GM23338 (cell line): Measurements from ENCODE around the gene NFIB. TPM values are rescaled to one million over a fixed set of nuclear protein-coding genes. Genes with fewer than 3 reads are reported as not detected.

Experiments used
- ATAC-seq: fragments of 200-7000 bp; cut with Tn5 transposase; 3 replicates; pipeline ENCODE4 v1.9.1; 2020
- DNase-seq: peaks from one replicate; pipeline ENCODE4 v3.0.0-alpha.2; 2015; ENCODE audit warnings: low spot score
- H2AFZ ChIP-seq: fragments of 200-600 bp; sonication (generic); 2 replicates; pipeline ENCODE4 v1.8.0; 2016; ENCODE audit warnings: antibody characterized with exemption, mild to moderate bottlenecking, moderate library complexity
- H3F3A ChIP-seq: fragments of 200-600 bp; sonication (generic); replicated peaks from 2 replicates; pipeline ENCODE4 v1.8.0; 2017; ENCODE audit warnings: antibody characterized with exemption, mixed run types, low read depth
- H3K27ac ChIP-seq: fragments of 200-600 bp; sonication (generic); 2 replicates; pipeline ENCODE4 v1.6.1; 2016; ENCODE audit warnings: low read depth
- H3K27me3 ChIP-seq: fragments of 200-600 bp; sonication (generic); 2 replicates; pipeline ENCODE4 v1.8.0; 2016; ENCODE audit warnings: mild to moderate bottlenecking, mixed run types, moderate library complexity; ENCODE audit not compliant: insufficient read depth
- H3K36me3 ChIP-seq: fragments of 200-600 bp; sonication (generic); 2 replicates; pipeline ENCODE4 v1.8.0; 2016; ENCODE audit warnings: mild to moderate bottlenecking; ENCODE audit not compliant: insufficient read depth
- H3K4me1 ChIP-seq: fragments of 200-600 bp; sonication (generic); 2 replicates; pipeline ENCODE4 v1.8.0; 2016; ENCODE audit warnings: mild to moderate bottlenecking, moderate library complexity; ENCODE audit not compliant: insufficient read depth
- H3K4me2 ChIP-seq: fragments of 200-600 bp; sonication (generic); 2 replicates; pipeline ENCODE4 v1.7.1; 2017; ENCODE audit warnings: mixed run types
- H3K4me3 ChIP-seq: fragments of 200-600 bp; sonication (generic); 2 replicates; pipeline ENCODE4 v1.6.1; 2016; ENCODE audit warnings: mixed run types
- H3K79me2 ChIP-seq: fragments of 200-600 bp; sonication (generic); replicated peaks from 2 replicates; pipeline ENCODE4 v1.8.0; 2017; ENCODE audit warnings: mild to moderate bottlenecking; ENCODE audit not compliant: insufficient read depth
- H3K9me2 ChIP-seq: fragments of 200-600 bp; sonication (generic); 2 replicates; pipeline ENCODE4 v1.8.0; 2017; ENCODE audit not compliant: insufficient read depth
- H4K20me1 ChIP-seq: fragments of 200-600 bp; sonication (generic); replicated peaks from 2 replicates; pipeline ENCODE4 v1.8.0; 2017; ENCODE audit warnings: mild to moderate bottlenecking; ENCODE audit not compliant: insufficient read depth
- H3K27ac Mint-ChIP-seq: 2 replicates; pipeline ENCODE4 v1.8.0; 2020; ENCODE audit warnings: inconsistent platforms, mild to moderate bottlenecking, moderate library complexity, mixed read lengths
- H3K27me3 Mint-ChIP-seq: 3 replicates; pipeline ENCODE4 v1.8.0; 2022; ENCODE audit warnings: low read depth, mild to moderate bottlenecking, moderate library complexity, mixed read lengths, inconsistent platforms; ENCODE audit not compliant: insufficient read depth, poor library complexity
- H3K36me3 Mint-ChIP-seq: 3 replicates; pipeline ENCODE4 v1.8.0; 2021; ENCODE audit warnings: low read depth, mild to moderate bottlenecking, inconsistent platforms, moderate library complexity, mixed read lengths
- H3K4me1 Mint-ChIP-seq: 3 replicates; pipeline ENCODE4 v1.8.0; 2020; ENCODE audit warnings: mild to moderate bottlenecking, inconsistent platforms, mixed read lengths
- H3K4me3 Mint-ChIP-seq: 3 replicates; pipeline ENCODE4 v1.8.0; 2021; ENCODE audit warnings: moderate library complexity, mild to moderate bottlenecking, inconsistent platforms, mixed read lengths
- H3K9me3 Mint-ChIP-seq: 3 replicates; pipeline ENCODE4 v1.8.0; 2020; ENCODE audit warnings: moderate library complexity, mild to moderate bottlenecking, inconsistent platforms, mixed read lengths
- CREB1 ChIP-seq: fragments of 250-450 bp; sonication (Bioruptor Pico); IDR thresholded peaks from 2 replicates; pipeline ENCODE4 v1.5.0; 2020; ENCODE audit warnings: low read depth, mild to moderate bottlenecking, moderate library complexity
- EZH2 ChIP-seq: fragments of 200-600 bp; sonication (generic); IDR thresholded peaks from one replicate; pipeline ENCODE4 v1.8.0; 2017; ENCODE audit warnings: antibody characterized with exemption, mild to moderate bottlenecking, low read depth; ENCODE audit not compliant: unreplicated experiment
- EZH2phosphoT487 ChIP-seq: fragments of 200-600 bp; sonication (generic); IDR thresholded peaks from one replicate; pipeline ENCODE4 v1.8.1; 2018; ENCODE audit warnings: antibody characterized with exemption; ENCODE audit not compliant: unreplicated experiment
- JUNB ChIP-seq: IDR thresholded peaks from one replicate; pipeline ENCODE4 v1.6.1; 2016; ENCODE audit warnings: antibody characterized with exemption; ENCODE audit not compliant: unreplicated experiment
- NANOG ChIP-seq: IDR thresholded peaks from 2 replicates; pipeline ENCODE4 v1.6.1; 2016; ENCODE audit warnings: antibody characterized with exemption, borderline replicate concordance
- POLR2AphosphoS5 ChIP-seq: IDR thresholded peaks from 2 replicates; pipeline ENCODE4 v1.6.1; 2016; ENCODE audit warnings: antibody characterized with exemption, low read depth
- STAT1 ChIP-seq: IDR thresholded peaks from one replicate; pipeline ENCODE4 v1.6.1; 2016; ENCODE audit warnings: antibody characterized with exemption; ENCODE audit not compliant: unreplicated experiment
- ZNF114 ChIP-seq: fragments of 250-450 bp; sonication (Bioruptor Pico); IDR thresholded peaks from 2 replicates; pipeline ENCODE4 v1.5.0; 2020; ENCODE audit warnings: mild to moderate bottlenecking, moderate library complexity
- ZNF331 ChIP-seq: fragments of 250-450 bp; sonication (Bioruptor Pico); IDR thresholded peaks from 2 replicates; pipeline ENCODE4 v1.5.0; 2020; ENCODE audit warnings: low read depth, mild to moderate bottlenecking, moderate library complexity
- long read RNA-seq: library from polyadenylated mRNA; unstranded; transcript quantifications from one replicate; pipeline ENCODE4 v2.0.0, GENCODE V29; 2020; ENCODE audit not compliant: unreplicated experiment
- polyA plus RNA-seq: library from polyadenylated mRNA; unstranded; fragments of >200 nt; fragmentation: Nextera tagmentation; extraction: Ambion mirVana; gene quantifications from 2 replicates; pipeline ENCODE4 v1.2.1, GENCODE V29; 2016
- total RNA-seq: library from RNA; depleted of rRNA; stranded (reverse); fragments of >200 nt; shearing (Covaris generic); gene quantifications from 2 replicates; pipeline ENCODE4 v1.2.3, GENCODE V29; 2014; rRNA removed
- TF ChIP-seq, protein P1 (sequence below): IDR thresholded peaks from one replicate; pipeline ENCODE4 v1.6.1; 2018; ENCODE audit warnings: antibody characterized with exemption; ENCODE audit not compliant: unreplicated experiment
- TF ChIP-seq, protein P2 (sequence below): IDR thresholded peaks from 2 replicates; pipeline ENCODE4 v1.6.1; 2016; ENCODE audit warnings: antibody characterized with exemption
- TF ChIP-seq, protein P3 (sequence below), 2 experiments: fragments of 200-600 bp in 1 of 2; sonication (generic) in 1 of 2; conservative IDR thresholded peaks; 2 replicates each; pipeline versions ENCODE4 v1.5.1 to v1.6.1; 2016 to 2017; ENCODE audit warnings: antibody characterized with exemption in 2 of 2, low read depth in 2 of 2, mild to moderate bottlenecking in 2 of 2, moderate library complexity in 1 of 2

Gene NFIB
- total RNA-seq, result 2.6 and 4.7 TPM in 2 replicates
- polyA plus RNA-seq, result 2.4 and 3.9 TPM in 2 replicates
- long read RNA-seq, result 0 reads

DNA sequence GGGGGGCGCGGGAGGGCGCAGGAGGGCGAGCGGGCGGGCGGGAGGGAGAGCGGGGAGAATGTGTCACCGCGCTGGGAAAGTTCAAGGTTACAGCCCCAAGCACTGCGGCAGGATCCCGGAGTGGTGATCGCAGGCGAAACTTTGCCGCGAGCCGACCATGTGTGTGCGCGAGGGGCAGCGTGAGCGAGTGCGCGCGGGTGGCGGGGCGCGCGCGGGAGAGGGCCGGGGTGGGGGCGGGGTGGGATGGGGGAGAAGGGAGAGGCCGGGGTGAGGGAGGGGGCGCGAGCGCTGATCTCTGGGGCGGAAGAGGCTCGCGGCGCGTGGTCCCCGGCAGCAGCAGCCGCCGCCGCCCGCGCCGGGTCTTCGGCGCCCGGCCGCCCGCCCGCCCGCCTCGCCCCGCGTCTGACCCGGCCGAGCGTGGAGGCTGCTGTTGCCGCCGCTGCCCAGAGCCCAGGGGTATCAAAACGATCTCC, at the start of gene NFIB:
Gene NFIB (minus strand): TSS at position 191 of the 473 bp plus-strand sequence. CDS start 630 bp downstream, outside the sequence.
- Histone ChIP-seq H3K79me2 (peaks cover 33% of the 10 kb centered on the region), H3K9me2 (no peaks in the 10 kb centered on the region), H3K27me3 (peaks cover 51% of the 10 kb centered on the region), H3K27ac (peak within 1 kb of the TSS; percentile 83; the same call in 1 of the 2 replicates), H4K20me1 (no peaks in the 10 kb centered on the region), H3K4me1 (peaks cover 39% of the 10 kb centered on the region), H2AFZ (peak within 1 kb of the TSS; percentile 81), H3K4me2 (peak within 1 kb of the TSS; percentile 85), H3F3A (peaks cover 10% of the 10 kb centered on the region; the same call in 1 of the 2 replicates), H3K4me3 (peak within 1 kb of the TSS; percentile 85), H3K36me3 (no peaks in the 10 kb centered on the region)
- peaks cover 4% of the 10 kb centered on the region; the same call in 1 of the 3 replicates for H3K9me3 Mint-ChIP-seq
- DNase-seq (peak; percentile 79), ATAC-seq (peak; percentile 7)
- TF ChIP-seq, protein P1, sequence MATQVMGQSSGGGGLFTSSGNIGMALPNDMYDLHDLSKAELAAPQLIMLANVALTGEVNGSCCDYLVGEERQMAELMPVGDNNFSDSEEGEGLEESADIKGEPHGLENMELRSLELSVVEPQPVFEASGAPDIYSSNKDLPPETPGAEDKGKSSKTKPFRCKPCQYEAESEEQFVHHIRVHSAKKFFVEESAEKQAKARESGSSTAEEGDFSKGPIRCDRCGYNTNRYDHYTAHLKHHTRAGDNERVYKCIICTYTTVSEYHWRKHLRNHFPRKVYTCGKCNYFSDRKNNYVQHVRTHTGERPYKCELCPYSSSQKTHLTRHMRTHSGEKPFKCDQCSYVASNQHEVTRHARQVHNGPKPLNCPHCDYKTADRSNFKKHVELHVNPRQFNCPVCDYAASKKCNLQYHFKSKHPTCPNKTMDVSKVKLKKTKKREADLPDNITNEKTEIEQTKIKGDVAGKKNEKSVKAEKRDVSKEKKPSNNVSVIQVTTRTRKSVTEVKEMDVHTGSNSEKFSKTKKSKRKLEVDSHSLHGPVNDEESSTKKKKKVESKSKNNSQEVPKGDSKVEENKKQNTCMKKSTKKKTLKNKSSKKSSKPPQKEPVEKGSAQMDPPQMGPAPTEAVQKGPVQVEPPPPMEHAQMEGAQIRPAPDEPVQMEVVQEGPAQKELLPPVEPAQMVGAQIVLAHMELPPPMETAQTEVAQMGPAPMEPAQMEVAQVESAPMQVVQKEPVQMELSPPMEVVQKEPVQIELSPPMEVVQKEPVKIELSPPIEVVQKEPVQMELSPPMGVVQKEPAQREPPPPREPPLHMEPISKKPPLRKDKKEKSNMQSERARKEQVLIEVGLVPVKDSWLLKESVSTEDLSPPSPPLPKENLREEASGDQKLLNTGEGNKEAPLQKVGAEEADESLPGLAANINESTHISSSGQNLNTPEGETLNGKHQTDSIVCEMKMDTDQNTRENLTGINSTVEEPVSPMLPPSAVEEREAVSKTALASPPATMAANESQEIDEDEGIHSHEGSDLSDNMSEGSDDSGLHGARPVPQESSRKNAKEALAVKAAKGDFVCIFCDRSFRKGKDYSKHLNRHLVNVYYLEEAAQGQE, result no peak
- TF ChIP-seq ZNF331 (CRISPR knock-in tag) (no peak), ZNF114 (CRISPR knock-in tag) (no peak), JUNB (no peak), EZH2phosphoT487 (no peak), POLR2AphosphoS5 (no peak)
- H3K27ac Mint-ChIP-seq, result peak within 1 kb of the TSS; percentile 98
- H3K4me1 Mint-ChIP-seq, result peaks cover 49% of the 10 kb centered on the region
- peaks cover 48% of the 10 kb centered on the region for H3K27me3 Mint-ChIP-seq
- peaks cover 2% of the 10 kb centered on the region; the same call in 1 of the 3 replicates for H3K36me3 Mint-ChIP-seq
- H3K4me3 Mint-ChIP-seq, result peak within 1 kb of the TSS; percentile 89

DNA sequence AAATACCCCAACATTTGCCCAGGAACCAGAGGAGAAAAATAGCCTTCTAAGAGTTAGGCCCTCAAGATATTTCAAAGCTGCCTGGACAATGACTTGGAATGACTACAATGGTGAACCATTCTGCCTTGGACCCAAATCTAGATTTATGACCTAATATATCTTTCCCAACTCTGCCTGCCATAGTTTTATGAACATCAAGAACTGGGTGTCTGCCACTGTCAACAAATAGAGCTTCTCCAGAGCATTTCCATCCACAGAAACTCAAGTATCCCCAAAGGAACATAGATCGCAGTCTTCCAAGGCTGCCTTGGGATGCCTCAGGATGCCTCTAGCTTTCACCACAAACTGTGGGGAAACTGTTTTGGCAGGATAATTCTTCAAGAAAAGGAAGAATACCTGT, 48.2 kb upstream of the NFIB start:
- H3K27me3 ChIP-seq, result no peaks in the 10 kb centered on the region
- DNase-seq (no peak), ATAC-seq (no peak)
- no peak overlapping the region for H3K4me2 ChIP-seq
- Mint-ChIP-seq H3K36me3 (no peaks in the 10 kb centered on the region), H3K9me3 (no peaks in the 10 kb centered on the region), H3K27ac (no peak overlapping the region), H3K4me3 (no peak overlapping the region), H3K27me3 (no peaks in the 10 kb centered on the region), H3K4me1 (peaks cover 12% of the 10 kb centered on the region)
- H3K36me3 ChIP-seq, result no peaks in the 10 kb centered on the region
- no peak overlapping the region for H3K4me3 ChIP-seq
- no peaks in the 10 kb centered on the region for H4K20me1 ChIP-seq
- H3K4me1 ChIP-seq, result peaks cover 15% of the 10 kb centered on the region
- peaks cover 8% of the 10 kb centered on the region for H3K9me2 ChIP-seq
- no peak overlapping the region for H3K27ac ChIP-seq
- no peaks in the 10 kb centered on the region for H3K79me2 ChIP-seq
- H3F3A ChIP-seq, result no peaks in the 10 kb centered on the region
- no peak overlapping the region for H2AFZ ChIP-seq
- no peak for TF ChIP-seq ZNF114 (CRISPR knock-in tag)
- no peak for TF ChIP-seq JUNB
- TF ChIP-seq, protein P2, sequence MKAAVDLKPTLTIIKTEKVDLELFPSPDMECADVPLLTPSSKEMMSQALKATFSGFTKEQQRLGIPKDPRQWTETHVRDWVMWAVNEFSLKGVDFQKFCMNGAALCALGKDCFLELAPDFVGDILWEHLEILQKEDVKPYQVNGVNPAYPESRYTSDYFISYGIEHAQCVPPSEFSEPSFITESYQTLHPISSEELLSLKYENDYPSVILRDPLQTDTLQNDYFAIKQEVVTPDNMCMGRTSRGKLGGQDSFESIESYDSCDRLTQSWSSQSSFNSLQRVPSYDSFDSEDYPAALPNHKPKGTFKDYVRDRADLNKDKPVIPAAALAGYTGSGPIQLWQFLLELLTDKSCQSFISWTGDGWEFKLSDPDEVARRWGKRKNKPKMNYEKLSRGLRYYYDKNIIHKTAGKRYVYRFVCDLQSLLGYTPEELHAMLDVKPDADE, result no peak
- TF ChIP-seq, protein P1, result no peak
- no peak for TF ChIP-seq NANOG
- no peak for TF ChIP-seq STAT1
- TF ChIP-seq EZH2phosphoT487, result no peak
- TF ChIP-seq EZH2, result no peak
- no peak for TF ChIP-seq ZNF331 (CRISPR knock-in tag)
- TF ChIP-seq CREB1 (CRISPR knock-in tag), result no peak
- no peak for TF ChIP-seq POLR2AphosphoS5
- TF ChIP-seq, protein P3, sequence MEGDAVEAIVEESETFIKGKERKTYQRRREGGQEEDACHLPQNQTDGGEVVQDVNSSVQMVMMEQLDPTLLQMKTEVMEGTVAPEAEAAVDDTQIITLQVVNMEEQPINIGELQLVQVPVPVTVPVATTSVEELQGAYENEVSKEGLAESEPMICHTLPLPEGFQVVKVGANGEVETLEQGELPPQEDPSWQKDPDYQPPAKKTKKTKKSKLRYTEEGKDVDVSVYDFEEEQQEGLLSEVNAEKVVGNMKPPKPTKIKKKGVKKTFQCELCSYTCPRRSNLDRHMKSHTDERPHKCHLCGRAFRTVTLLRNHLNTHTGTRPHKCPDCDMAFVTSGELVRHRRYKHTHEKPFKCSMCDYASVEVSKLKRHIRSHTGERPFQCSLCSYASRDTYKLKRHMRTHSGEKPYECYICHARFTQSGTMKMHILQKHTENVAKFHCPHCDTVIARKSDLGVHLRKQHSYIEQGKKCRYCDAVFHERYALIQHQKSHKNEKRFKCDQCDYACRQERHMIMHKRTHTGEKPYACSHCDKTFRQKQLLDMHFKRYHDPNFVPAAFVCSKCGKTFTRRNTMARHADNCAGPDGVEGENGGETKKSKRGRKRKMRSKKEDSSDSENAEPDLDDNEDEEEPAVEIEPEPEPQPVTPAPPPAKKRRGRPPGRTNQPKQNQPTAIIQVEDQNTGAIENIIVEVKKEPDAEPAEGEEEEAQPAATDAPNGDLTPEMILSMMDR (conservative IDR thresholded peaks at IDR 0.05; ENCODE audit: low read depth in 2 of 2), result no peak
